Stimulated activated CD4-positive, alpha-beta T cell treated with anti-CD3 and anti-CD28 coated beads, Interleukin-4, amount 100 ng/mL, for 48 hours (primary cell): ENCODE data around the gene GRN.
"Not testable (repeated sequence)": the region's sequence is repeated elsewhere in the genome, so short reads cannot be mapped to it uniquely, and the experiment has no call there.

Experiments used
- DNase-seq, 2 donors: peaks; one replicate each; pipeline ENCODE4 v3.0.0-alpha.2; 2020; ENCODE audit warnings: low read depth in 2 of 2

The GRN gene

GRCh38 chr17:44360826-44361225, 15.7 kb downstream of the GRN start:
- no peak for DNase-seq

- no peak for DNase-seq
These were observed 16.5 kb downstream of the GRN start for GRCh38 chr17:44361292-44362260.

GRCh38 chr17:44362459-44362948, 17.4 kb downstream of the GRN start:
- no peak for DNase-seq

GRCh38 chr17:44362949-44363612, 18.0 kb downstream of the GRN start:
- no peak for DNase-seq

- DNase-seq = peak; percentile 61 to 63
These were observed 18.6 kb downstream of the GRN start, which contains the start of gene FAM171A2 for GRCh38 chr17:44363613-44364159. TSS of gene FAM171A2 (minus strand) at chr17:44363853. CDS start at chr17:44363714, 139 bp downstream.

- DNase-seq = not testable (repeated sequence)
These were observed 19.9 kb downstream of the GRN start for GRCh38 chr17:44365051-44365450.

- no peak for DNase-seq
These were observed 22.3 kb downstream of the GRN start for GRCh38 chr17:44367231-44367979.

- not testable (repeated sequence) for DNase-seq
These were observed 23.5 kb downstream of the GRN start for GRCh38 chr17:44368391-44369243.

GRCh38 chr17:44369414-44370023, 24.4 kb downstream of the GRN start:
- DNase-seq = not testable (repeated sequence)

- DNase-seq = no peak
These were observed 26.9 kb downstream of the GRN start for GRCh38 chr17:44372036-44372435.

- DNase-seq = no peak
These were observed 29.4 kb downstream of the GRN start for GRCh38 chr17:44374306-44375195.

GRCh38 chr17:44375196-44376017, 30.3 kb downstream of the GRN start:
- DNase-seq = no peak

GRCh38 chr17:44376124-44376523, 31.0 kb downstream of the GRN start:
- no peak for DNase-seq

GRCh38 chr17:44376779-44377178, 31.7 kb downstream of the GRN start:
- no peak for DNase-seq

GRCh38 chr17:44378171-44378705, 33.1 kb downstream of the GRN start:
- no peak for DNase-seq

- DNase-seq = no peak
These were observed 34.8 kb downstream of the GRN start for GRCh38 chr17:44379887-44380286.

- no peak for DNase-seq
These were observed 35.7 kb downstream of the GRN start for GRCh38 chr17:44380767-44381166.

GRCh38 chr17:44381810-44382305, 36.8 kb downstream of the GRN start:
- DNase-seq = no peak
